ENCODE data around the gene TMEM178A. TPM values are rescaled to one million over a fixed set of nuclear protein-coding genes. Genes with fewer than 3 reads are reported as not detected.

The TMEM178A gene
- total and polyA plus RNA-seq, 2 of the 8 experiments (the other 6 are each of a cell fraction or from before 2014, with no cell fraction given) = 11.2 to 14.9 TPM

DNA sequence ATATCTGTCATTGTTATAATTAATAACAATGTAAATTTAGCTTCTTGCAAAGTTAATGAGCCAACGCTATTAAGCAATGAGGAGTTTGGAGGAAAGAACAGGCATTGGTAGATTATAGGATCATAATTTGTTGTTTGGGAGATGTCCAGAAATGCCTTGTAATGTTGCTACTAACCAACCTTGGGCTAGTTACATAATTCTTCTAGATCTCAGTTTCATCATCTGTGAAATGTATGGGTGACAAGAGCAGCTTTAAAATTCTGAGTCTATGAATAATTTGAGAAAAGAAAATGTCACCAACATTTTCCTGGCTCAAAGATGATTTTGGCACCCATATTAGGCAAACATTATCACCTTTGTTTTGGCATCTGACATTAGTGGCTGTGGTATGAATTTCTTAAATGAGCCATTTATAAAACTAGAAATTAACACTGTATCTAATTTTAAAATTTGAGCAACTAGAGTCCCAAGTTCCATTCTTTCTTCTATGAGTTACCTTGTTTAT, 2.9 kb downstream of the TMEM178A start:
- no peak overlapping the region for H3K9ac ChIP-seq (replicated peaks in 1 of 4; ENCODE audit: extremely low read depth in 1 of 4, low read depth in 3 of 4, low read length in 3 of 4)
- H2AK5ac ChIP-seq (ENCODE audit: low read depth, low read length) = no peak overlapping the region
- H3K4me3 ChIP-seq (ENCODE audit: extremely low read depth in 1 of 4, insufficient read depth in 2 of 4, low read depth in 3 of 4, low read length in 4 of 4) = no peak overlapping the region
- H3K79me1 ChIP-seq (ENCODE audit: low read depth, low read length) = no peaks in the 10 kb centered on the region; the same call in 1 of the 2 replicates
- no peak overlapping the region for H3K4ac ChIP-seq (replicated peaks; ENCODE audit: insufficient read length, low read depth, low read length)
- WGBS, 2 experiments (ENCODE audit: extremely low coverage in 1 of 2, insufficient coverage in 1 of 2, insufficient read length in 1 of 2, insufficient replicate concordance in 2 of 2, low coverage in 1 of 2, low lambda C conversion rate in 2 of 2, missing lambda C conversion rate in 1 of 2) = 86% methylated on average over 1 of the region's 1 CpG; no CpG with 5 or more reads in 1 of the 2 experiments
- no peak overlapping the region for H4K5ac ChIP-seq (ENCODE audit: insufficient read length, low read depth, low read length)
- no peak for FAIRE-seq
- H2BK5ac ChIP-seq (ENCODE audit: low read depth, low read length) = no peak overlapping the region
- H3K23me2 ChIP-seq (ENCODE audit: low read depth, low read length) = peaks cover 10% of the 10 kb centered on the region
- H3K4me2 ChIP-seq (ENCODE audit: insufficient read depth in 1 of 2, low read depth in 2 of 2, low read length in 2 of 2) = no peak overlapping the region
- no peaks in the 10 kb centered on the region for H4K20me1 ChIP-seq (replicated peaks in 1 of 2; ENCODE audit: control insufficient read depth in 1 of 2, insufficient read depth in 2 of 2, low read length in 2 of 2)
- no peak overlapping the region for H4K91ac ChIP-seq (replicated peaks; ENCODE audit: insufficient read length, low read length)
- no peaks in the 10 kb centered on the region for H3K9me3 ChIP-seq (ENCODE audit: insufficient read depth in 2 of 2, low read depth in 1 of 2, low read length in 1 of 2)
- H2BK12ac ChIP-seq (ENCODE audit: low read depth, low read length) = no peak overlapping the region
- no peak overlapping the region for H2BK120ac ChIP-seq (replicated peaks; ENCODE audit: low read depth, low read length)
- no peak overlapping the region for H2BK15ac ChIP-seq (ENCODE audit: low read length)
- H3K18ac ChIP-seq (ENCODE audit: extremely low read depth, low read length) = no peak overlapping the region
- no peak overlapping the region for H3K27ac ChIP-seq (ENCODE audit: low read depth, low read length)
- H3K79me2 ChIP-seq (ENCODE audit: control insufficient read depth in 1 of 2, insufficient read depth in 2 of 2, low read length in 2 of 2) = no peaks in the 10 kb centered on the region
- no peak overlapping the region for H4K8ac ChIP-seq (ENCODE audit: extremely low read depth, insufficient read depth, low read length)
- H3K14ac ChIP-seq (ENCODE audit: insufficient read length) = no peak overlapping the region
- H3K27me3 ChIP-seq (replicated peaks in 1 of 4; ENCODE audit: control insufficient read depth in 3 of 4, extremely low read depth in 1 of 4, insufficient read depth in 3 of 4, low read length in 3 of 4) = peaks cover 0 to 22% (median 19%) of the 10 kb centered on the region in 4 experiments; a peak in 5 of 7 replicates
- no peak overlapping the region for H3K56ac ChIP-seq (replicated peaks; ENCODE audit: insufficient read length, low read depth, low read length)
- peaks cover 0 to 8% (median 1%) of the 10 kb centered on the region in 4 experiments; a peak in 2 of 7 replicates for H3K4me1 ChIP-seq (replicated peaks in 1 of 4; ENCODE audit: control insufficient read depth in 3 of 4, insufficient read depth in 4 of 4, low read length in 3 of 4)
- no peak overlapping the region for H2AFZ ChIP-seq (ENCODE audit: low read length)
- H3K36me3 ChIP-seq (ENCODE audit: control insufficient read depth in 2 of 4, insufficient read depth in 4 of 4, low read length in 3 of 4) = no peaks in the 10 kb centered on the region
- ChIA-PET POLR2A (ENCODE audit: partially characterized antibody) (interaction anchor here (1.1 kb wide), 1 partner anchor 8 kb away, joined by 3 read pairs; no protein-coding TSS in a partner anchor), CTCF (ENCODE audit: partially characterized antibody) (interaction anchor here (1.1 to 1.9 kb wide), 4 partner anchors 8 to 77 kb away, joined by 3 to 4 read pairs (median 3); no protein-coding TSS in a partner anchor)
- no peak overlapping the region for H3K23ac ChIP-seq (ENCODE audit: insufficient read length)
- TF ChIP-seq POLR2A (IDR thresholded peaks at IDR 0.05; ENCODE audit: control extremely low read depth in 1 of 2, low read depth in 2 of 2, low read length in 2 of 2) (no peak), TEAD4 (IDR thresholded peaks at IDR 0.05; ENCODE audit: low read depth, low read length) (no peak), RXRA (IDR thresholded peaks at IDR 0.05; ENCODE audit: insufficient read depth, low read depth, low read length) (no peak), KDM1A (IDR thresholded peaks at IDR 0.05; ENCODE audit: borderline replicate concordance, low read length) (no peak), KDM4A (IDR thresholded peaks at IDR 0.05; ENCODE audit: low read depth, low read length, severe bottlenecking) (no peak), JUN (IDR thresholded peaks at IDR 0.05; ENCODE audit: low read depth, low read length) (no peak), SP2 (IDR thresholded peaks at IDR 0.05; ENCODE audit: low read length) (no peak), HDAC2 (IDR thresholded peaks at IDR 0.05; ENCODE audit: borderline replicate concordance in 1 of 2, low read depth in 2 of 2, low read length in 2 of 2) (no peak), YY1 (IDR thresholded peaks at IDR 0.05; ENCODE audit: low read depth, low read length) (no peak)
- DNase-seq (ENCODE audit: low read depth in 1 of 2, low spot score in 2 of 2) = no peak
- H2BK20ac ChIP-seq (ENCODE audit: low read length) = no peak overlapping the region

Data from H1 (cell line).